Common myeloid progenitor, CD34-positive (primary cell): Measurements from ENCODE around the gene EFNB2.

Experiments
- CTCF ChIA-PET: fragments of 350-600 bp; sonication (Branson Sonifier 250); formaldehyde crosslinking; loops from one replicate; lab custom pipeline; 2021; ENCODE audit warnings: antibody characterized with exemption; lab: Charles Lee
- POLR2A ChIA-PET: fragments of 350-600 bp; sonication (Branson Sonifier 250); formaldehyde crosslinking; loops from one replicate; lab custom pipeline; 2021; ENCODE audit warnings: antibody characterized with exemption; lab: Charles Lee
- DNase-seq, 3 donors: peaks; one replicate each; pipeline versions ENCODE4 v3.0.0 to v3.0.0-alpha.2; 2013
- H3K27ac ChIP-seq, 2 experiments: 1 replicate in 1 of 2; 2 replicates in 1 of 2; pipeline ENCODE4 v1.7.0; 2013; ENCODE audit warnings: inconsistent platforms in 2 of 2, low read length in 2 of 2, mild to moderate bottlenecking in 2 of 2, low read depth in 1 of 2, moderate library complexity in 1 of 2; ENCODE audit not compliant: severe bottlenecking in 2 of 2, insufficient read depth in 1 of 2, poor library complexity in 1 of 2
- H3K27me3 ChIP-seq, 5 experiments: replicated peaks in 2 of 5; 1 replicate in 3 of 5; 2 replicates in 2 of 5; pipeline versions ENCODE4 v1.6.1 to v1.7.0; 2013; ENCODE audit warnings: low read length in 4 of 5, mild to moderate bottlenecking in 2 of 5, moderate library complexity in 2 of 5, inconsistent platforms in 1 of 5; ENCODE audit not compliant: insufficient read depth in 5 of 5, control insufficient read depth in 4 of 5
- H3K36me3 ChIP-seq, 4 experiments: 1 replicate in 2 of 4; 2 replicates in 2 of 4; pipeline versions ENCODE4 v1.6.1 to v1.7.0; 2013; ENCODE audit warnings: low read length in 3 of 4, control low read depth in 1 of 4, mild to moderate bottlenecking in 1 of 4; ENCODE audit not compliant: control insufficient read depth in 4 of 4, insufficient read depth in 4 of 4
- H3K4me1 ChIP-seq, 4 experiments: 1 replicate in 3 of 4; 2 replicates in 1 of 4; pipeline versions ENCODE4 v1.6.1 to v1.7.1; 2013; ENCODE audit warnings: low read length in 3 of 4, mild to moderate bottlenecking in 3 of 4, control low read depth in 1 of 4, inconsistent platforms in 1 of 4, moderate library complexity in 1 of 4; ENCODE audit not compliant: control insufficient read depth in 4 of 4, insufficient read depth in 4 of 4; ENCODE audit errors: control extremely low read depth in 1 of 4
- H3K4me3 ChIP-seq, 7 experiments: 1 replicate in 4 of 7; 2 replicates in 3 of 7; pipeline versions ENCODE4 v1.5.1 to v1.7.0; 2013; ENCODE audit warnings: mild to moderate bottlenecking in 7 of 7, low read length in 6 of 7, moderate library complexity in 6 of 7, inconsistent platforms in 2 of 7, low read depth in 2 of 7, control low read depth in 1 of 7; ENCODE audit not compliant: insufficient read depth in 4 of 7, control insufficient read depth in 1 of 7; ENCODE audit errors: extremely low read depth in 1 of 7
- H3K9me3 ChIP-seq, 5 experiments: 1 replicate in 4 of 5; 2 replicates in 1 of 5; pipeline versions ENCODE4 v1.6.1 to v1.7.1; 2013; ENCODE audit warnings: low read length in 4 of 5, mild to moderate bottlenecking in 2 of 5, inconsistent platforms in 1 of 5, low read depth in 1 of 5, moderate library complexity in 1 of 5; ENCODE audit not compliant: control insufficient read depth in 4 of 5, insufficient read depth in 2 of 5; ENCODE audit errors: control extremely low read depth in 1 of 5
- WGBS: methylation state at CpG from one replicate; pipeline ENCODE4 v1.1.5; 2013; ENCODE audit not compliant: insufficient coverage; 5-methylcytosine and 5-hydroxymethylcytosine counted together

The EFNB2 gene

DNA sequence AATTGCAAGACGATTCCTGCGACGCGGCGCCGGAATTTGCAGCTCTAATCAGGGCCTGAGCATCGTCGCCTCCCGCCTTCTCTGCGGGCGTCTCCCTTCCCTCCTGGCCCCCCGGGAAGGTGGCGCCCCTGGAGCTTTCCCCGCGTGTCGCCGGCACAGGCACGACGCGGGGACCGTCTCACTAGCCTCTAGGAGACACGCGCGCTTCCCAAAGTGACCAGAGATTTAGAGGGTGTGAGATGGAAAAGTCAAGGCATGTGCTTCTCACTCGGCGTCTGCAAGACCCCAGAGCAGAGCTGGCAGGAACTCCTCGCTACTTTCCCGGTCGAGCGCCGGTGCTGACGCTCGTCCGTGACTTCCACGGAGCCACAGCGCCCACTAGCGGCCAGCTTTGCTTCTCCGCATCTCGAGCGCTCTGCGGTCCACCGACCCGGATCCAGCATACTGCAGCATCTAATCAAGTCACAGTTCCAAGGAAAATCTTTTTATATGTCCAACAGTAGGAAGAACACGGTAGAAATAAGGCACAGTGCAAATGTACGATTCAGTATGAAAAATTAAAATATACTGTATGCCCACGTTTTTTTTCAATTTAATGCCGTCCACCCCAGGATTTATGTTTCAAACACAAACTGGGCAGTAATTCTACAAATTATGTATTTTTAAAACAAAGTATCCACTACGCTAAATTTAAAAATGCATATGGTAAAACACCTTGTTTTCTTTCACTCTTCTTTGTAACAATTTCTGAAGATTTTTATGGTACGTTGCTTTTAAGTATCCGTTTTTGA is 977 bp upstream of the EFNB2 start:
- Histone ChIP-seq H3K36me3 (peaks cover 0 to 11% (median 3%) of the 10 kb centered on the region in 4 experiments), H3K27me3 (peaks cover 0 to 35% (median 20%) of the 10 kb centered on the region in 5 experiments), H3K27ac (no peak overlapping the region), H3K4me1 (peaks cover 1 to 37% (median 33%) of the 10 kb centered on the region in 4 experiments), H3K9me3 (no peaks in the 10 kb centered on the region), H3K4me3 (peak overlapping the region; percentile 56 to 80 (median 66))
- 0% methylated on average over 28 of the region's 50 CpGs for WGBS
- ChIA-PET POLR2A (no interaction called here), CTCF (interaction anchor here (0.7 to 2.5 kb wide), 17 partner anchors 9 to 1965 kb away, joined by 3 to 13 read pairs (median 4); partner anchors contain the start of gene ARGLU1)
- peak; percentile 84 to 91 (median 88) for DNase-seq

DNA sequence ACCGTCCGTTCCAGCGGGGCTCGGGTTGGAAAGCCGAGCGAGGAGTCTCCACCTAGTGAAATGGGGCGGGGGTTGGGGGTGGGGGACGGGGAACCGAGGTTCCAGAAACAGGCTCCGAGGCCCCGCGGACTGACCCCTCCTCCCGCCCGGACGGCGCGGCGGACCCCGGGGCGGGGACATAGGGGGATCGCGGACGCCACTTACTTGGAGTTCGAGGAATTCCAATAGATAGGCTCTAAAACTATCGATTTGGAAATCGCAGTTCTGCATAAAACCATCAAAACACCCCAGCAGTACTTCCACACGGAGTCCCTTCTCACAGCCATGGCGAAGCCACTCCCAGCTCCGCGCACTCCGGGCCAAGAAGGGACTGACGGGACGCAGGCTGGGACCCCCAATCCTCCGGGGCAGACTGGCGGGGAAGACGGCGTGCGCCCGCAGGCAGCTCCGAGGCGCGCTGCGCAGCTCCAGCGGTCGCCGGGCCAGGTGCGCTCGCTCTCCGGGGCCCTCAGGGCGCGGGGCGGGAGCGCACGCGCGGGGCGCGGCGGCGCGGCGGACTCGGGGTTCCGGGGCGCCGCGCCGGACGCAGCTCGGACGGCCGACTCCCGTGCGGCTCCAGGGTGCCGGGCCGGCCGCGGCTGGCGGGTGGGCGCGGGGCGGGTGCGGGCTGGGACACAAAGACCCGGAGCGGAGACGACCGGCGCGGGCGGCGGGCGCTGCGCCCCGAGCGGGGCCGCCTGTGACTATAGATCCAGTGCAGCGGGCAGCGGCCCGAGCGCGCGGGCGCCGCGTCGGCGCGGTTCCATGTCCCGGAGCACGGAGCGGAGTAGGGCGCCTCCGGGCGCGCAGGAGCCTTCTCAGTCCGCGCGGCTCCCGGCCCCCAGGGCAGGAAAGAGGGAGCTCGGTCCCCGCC is 567 bp downstream of the EFNB2 start:
- no peaks in the 10 kb centered on the region for H3K9me3 ChIP-seq
- ChIA-PET CTCF (interaction anchor here (0.6 to 2.5 kb wide), 5 partner anchors 12 to 1963 kb away, joined by 3 to 8 read pairs (median 4); no protein-coding TSS in a partner anchor), POLR2A (no interaction called here)
- H3K36me3 ChIP-seq, result no peaks in the 10 kb centered on the region
- no peak overlapping the region for H3K27ac ChIP-seq
- peak in 2 of 3 donors; percentile 34 to 50 for DNase-seq
- peak overlapping the region; percentile 57 to 80 (median 66) for H3K4me3 ChIP-seq
- WGBS, result under 1% methylated on average over 92 of the region's 121 CpGs
- H3K27me3 ChIP-seq, result peaks cover 3 to 45% (median 26%) of the 10 kb centered on the region in 5 experiments
- peaks cover 1 to 37% (median 33%) of the 10 kb centered on the region in 4 experiments for H3K4me1 ChIP-seq

DNA sequence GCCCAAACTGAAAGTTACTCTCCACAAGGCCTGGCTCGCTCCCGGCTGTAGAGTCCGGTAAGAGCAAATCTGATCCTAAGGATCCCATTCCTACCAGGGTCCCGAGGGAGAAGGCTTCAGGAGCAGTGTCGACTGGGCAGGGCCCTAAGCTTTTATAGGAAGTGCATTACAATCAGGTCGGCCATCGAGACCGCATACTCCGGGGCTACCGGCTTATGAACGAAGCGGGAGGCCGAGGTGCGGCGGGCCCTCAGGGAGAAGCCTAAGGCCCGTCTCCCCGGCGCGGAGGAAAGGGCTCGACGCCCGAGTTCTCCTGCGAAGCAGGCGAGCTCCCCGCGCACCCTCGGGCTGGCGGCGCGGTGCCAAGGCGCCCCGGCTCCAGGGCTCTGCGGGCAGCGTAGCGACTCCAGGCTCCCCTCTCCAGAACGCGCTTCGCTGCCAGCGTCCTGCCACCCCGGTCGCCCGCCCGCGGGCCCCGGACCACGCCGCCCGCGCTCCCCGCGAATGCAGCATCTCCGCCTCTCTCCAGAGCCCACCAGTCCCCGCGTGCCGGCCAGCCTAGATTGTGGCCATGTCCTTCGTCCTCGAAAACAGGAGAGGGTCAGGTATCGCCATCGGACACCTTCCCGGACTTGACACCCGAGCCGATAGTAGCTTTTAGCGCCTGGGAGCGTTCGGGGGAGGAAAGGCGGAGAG is 1.4 kb downstream of the EFNB2 start:
- DNase-seq, result peak in 2 of 3 donors; percentile 42 to 52
- Histone ChIP-seq H3K9me3 (no peaks in the 10 kb centered on the region), H3K4me1 (peaks cover 1 to 37% (median 33%) of the 10 kb centered on the region in 4 experiments), H3K27me3 (peaks cover 3 to 49% (median 27%) of the 10 kb centered on the region in 5 experiments), H3K4me3 (peak overlapping the region in 5 of 7 experiments; percentile 44 to 80 (median 66)), H3K36me3 (no peaks in the 10 kb centered on the region), H3K27ac (no peak overlapping the region)
- CTCF ChIA-PET, result interaction anchor here (0.6 to 2.5 kb wide), 4 partner anchors 40 to 1963 kb away, joined by 3 to 8 read pairs (median 4); no protein-coding TSS in a partner anchor
- WGBS, result 3% methylated on average over 57 of the region's 66 CpGs
- POLR2A ChIA-PET, result no interaction called here

DNA sequence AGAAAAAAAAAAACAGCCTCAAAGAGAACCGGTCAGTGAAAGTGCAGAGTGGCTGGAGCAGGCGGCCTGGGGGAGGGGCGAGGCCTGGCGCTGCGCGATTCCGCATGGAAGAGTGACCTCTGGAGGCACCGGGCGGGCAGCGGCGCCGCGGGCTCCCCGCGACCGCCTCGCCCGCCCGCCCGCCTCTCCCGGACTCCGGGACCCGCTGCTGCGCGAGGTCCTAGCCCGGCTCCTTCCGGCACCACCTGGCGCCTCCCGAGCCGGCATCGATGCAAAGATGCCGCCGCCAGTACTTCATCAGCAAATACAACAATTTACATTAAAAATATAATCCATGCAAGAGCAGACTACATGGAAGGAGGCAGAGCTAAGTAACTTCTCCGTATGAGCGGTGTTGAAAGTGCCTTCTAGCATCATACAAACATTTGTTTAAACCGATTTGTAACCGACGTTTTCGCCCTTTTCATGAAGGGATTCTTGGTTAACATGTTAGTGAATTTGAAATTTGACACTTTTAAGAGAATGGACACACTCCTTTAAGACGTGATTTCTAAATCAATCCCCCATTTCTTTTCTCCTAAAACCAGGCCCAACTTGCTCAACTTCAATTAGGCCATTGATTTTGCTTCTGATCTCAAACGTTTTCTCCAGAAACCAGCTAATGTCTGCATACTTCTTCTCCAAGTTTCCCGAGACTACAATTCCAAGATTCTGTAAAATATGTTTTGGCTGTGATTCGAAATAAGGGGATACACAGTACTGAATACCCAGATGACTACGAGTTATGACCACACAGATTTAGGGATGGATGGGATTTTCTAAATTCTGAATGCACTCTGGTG is 2.1 kb downstream of the EFNB2 start:
- peak in 2 of 3 donors; percentile 65 to 69 for DNase-seq
- Histone ChIP-seq H3K36me3 (no peaks in the 10 kb centered on the region), H3K27ac (no peak overlapping the region), H3K27me3 (peaks cover 3 to 49% (median 33%) of the 10 kb centered on the region in 5 experiments), H3K9me3 (no peaks in the 10 kb centered on the region), H3K4me1 (peaks cover 1 to 37% (median 33%) of the 10 kb centered on the region in 4 experiments), H3K4me3 (peak overlapping the region in 4 of 7 experiments; percentile 24 to 80 (median 70))
- WGBS, result 7% methylated on average over 25 of the region's 44 CpGs
- ChIA-PET CTCF (interaction anchor here (0.9 to 1.4 kb wide), 2 partner anchors 386 to 1961 kb away, joined by 3 to 4 read pairs; no protein-coding TSS in a partner anchor), POLR2A (no interaction called here)

DNA sequence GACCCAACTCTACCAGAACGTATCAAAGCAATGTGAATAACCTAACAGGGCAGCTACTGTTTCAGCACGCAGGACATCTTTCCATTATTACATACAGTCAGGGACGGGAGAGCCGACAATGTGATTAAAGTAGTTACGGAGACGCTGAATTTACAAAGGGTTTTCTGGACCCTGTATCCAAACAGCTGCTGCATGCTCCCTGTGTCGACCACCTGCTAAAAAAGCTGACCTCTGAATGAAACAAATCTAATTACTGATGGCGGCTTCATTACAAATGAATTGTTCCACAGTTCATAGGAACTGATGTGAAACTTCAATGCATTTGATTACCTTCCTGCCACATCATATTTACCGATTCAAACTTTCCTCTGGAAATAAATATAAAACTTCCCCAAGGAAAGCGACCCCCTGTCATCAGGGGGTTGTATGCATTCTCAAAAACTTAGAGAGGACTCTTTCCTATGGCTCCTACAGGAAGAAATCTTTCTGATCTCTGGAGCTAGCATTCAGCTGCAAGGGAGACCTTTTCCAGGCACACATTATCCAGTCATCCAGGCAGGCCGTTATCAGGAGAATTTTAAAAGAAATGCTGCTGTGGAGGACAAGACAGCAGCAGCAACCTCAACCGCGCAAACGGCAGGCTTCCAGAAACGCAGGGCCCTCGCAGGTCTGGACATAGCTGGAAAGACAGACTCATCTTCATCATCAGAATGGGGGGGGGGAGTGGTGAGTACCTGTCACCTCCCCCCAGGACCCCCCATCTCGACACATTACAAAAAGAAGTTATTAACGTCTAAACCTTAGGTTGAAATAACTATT is 3.1 kb downstream of the EFNB2 start:
- H3K4me1 ChIP-seq, result peaks cover 1 to 37% (median 33%) of the 10 kb centered on the region in 4 experiments
- peak in 1 of 3 donors; percentile 37 for DNase-seq
- no peaks in the 10 kb centered on the region for H3K9me3 ChIP-seq
- no peaks in the 10 kb centered on the region for H3K36me3 ChIP-seq
- no peak overlapping the region for H3K27ac ChIP-seq
- 29% methylated on average over 11 of the region's 18 CpGs for WGBS
- H3K4me3 ChIP-seq, result peak overlapping the region in 4 of 7 experiments; percentile 24 to 66 (median 46)
- ChIA-PET CTCF (interaction anchor here (0.6 to 1.1 kb wide), 4 partner anchors 9 to 1122 kb away, joined by 3 read pairs; no protein-coding TSS in a partner anchor), POLR2A (no interaction called here)
- H3K27me3 ChIP-seq, result peaks cover 3 to 49% (median 39%) of the 10 kb centered on the region in 5 experiments
